H1 (cell line): ENCODE data around the gene PEX14. TPM values are rescaled to one million over a fixed set of nuclear protein-coding genes. Genes with fewer than 3 reads are reported as not detected.
A peak's percentile ranks its signal among the peaks of the same experiment; 100 is the strongest.

ENCODE experiments used
- CTCF ChIA-PET: fragments of 300-600 bp; sonication (Branson Sonifier 250); formaldehyde crosslinking; loops from one replicate; lab custom pipeline; 2021; ENCODE audit not compliant: partially characterized antibody; lab: Charles Lee
- POLR2A ChIA-PET: fragments of 300-600 bp; sonication (Branson Sonifier 250); formaldehyde crosslinking; loops from one replicate; lab custom pipeline; 2021; ENCODE audit warnings: inconsistent platforms; ENCODE audit not compliant: partially characterized antibody; lab: Charles Lee
- DNase-seq, 2 experiments: peaks; one replicate each; pipeline versions ENCODE4 v3.0.0 to v3.0.0-alpha.2; 2010 to 2022; ENCODE audit warnings: low spot score in 2 of 2, low read depth in 1 of 2, mixed read lengths in 1 of 2
- FAIRE-seq: peaks from 2 replicates; lab custom pipeline; 2011; peaks lifted over from hg19 to GRCh38; lab: Jason Lieb, UNC
- H2AFZ ChIP-seq: 2 replicates; pipeline ENCODE4 v1.8.1; 2012; ENCODE audit warnings: low read length, inconsistent platforms
- H2AK5ac ChIP-seq: 2 replicates; pipeline ENCODE4 v1.6.1; 2013; ENCODE audit warnings: low read depth, low read length
- H2BK120ac ChIP-seq: replicated peaks from 2 replicates; pipeline ENCODE3; 2013; ENCODE audit warnings: low read depth, low read length, inconsistent platforms
- H2BK12ac ChIP-seq: 2 replicates; pipeline ENCODE4 v1.6.1; 2013; ENCODE audit warnings: low read depth, low read length
- H2BK15ac ChIP-seq: 2 replicates; pipeline ENCODE4 v1.6.1; 2013; ENCODE audit warnings: low read length
- H2BK20ac ChIP-seq: 2 replicates; pipeline ENCODE4 v1.6.1; 2013; ENCODE audit warnings: low read length
- H2BK5ac ChIP-seq: 2 replicates; pipeline ENCODE4 v1.6.1; 2013; ENCODE audit warnings: low read depth, low read length
- H3K14ac ChIP-seq: 2 replicates; pipeline ENCODE4 v1.6.1; 2013; ENCODE audit warnings: inconsistent platforms; ENCODE audit not compliant: insufficient read length
- H3K18ac ChIP-seq: 2 replicates; pipeline ENCODE4 v1.6.1; 2013; ENCODE audit warnings: low read length; ENCODE audit errors: extremely low read depth
- H3K23ac ChIP-seq: 2 replicates; pipeline ENCODE4 v1.6.1; 2013; ENCODE audit warnings: inconsistent platforms; ENCODE audit not compliant: insufficient read length
- H3K23me2 ChIP-seq: 2 replicates; pipeline ENCODE4 v1.6.1; 2013; ENCODE audit warnings: low read depth, low read length
- H3K27ac ChIP-seq: 2 replicates; pipeline ENCODE4 v1.6.1; 2011; ENCODE audit warnings: low read depth, low read length, inconsistent platforms
- H3K27me3 ChIP-seq, 4 experiments: replicated peaks in 1 of 4; 1 replicate in 1 of 4; 2 replicates in 3 of 4; pipeline versions ENCODE4 v1.6.1 to v1.8.1; 2011 to 2013; ENCODE audit warnings: low read length in 3 of 4, mild to moderate bottlenecking in 3 of 4, inconsistent platforms in 2 of 4, mixed read lengths in 2 of 4, moderate library complexity in 1 of 4; ENCODE audit not compliant: control insufficient read depth in 3 of 4, insufficient read depth in 3 of 4; ENCODE audit errors: extremely low read depth in 1 of 4
- H3K36me3 ChIP-seq, 4 experiments: 2 replicates each; pipeline versions ENCODE4 v1.6.1 to v1.8.1; 2011 to 2013; ENCODE audit warnings: mild to moderate bottlenecking in 4 of 4, low read length in 3 of 4, moderate library complexity in 2 of 4, control low read depth in 1 of 4, inconsistent platforms in 1 of 4; ENCODE audit not compliant: insufficient read depth in 4 of 4, control insufficient read depth in 2 of 4
- H3K4ac ChIP-seq: replicated peaks from 2 replicates; pipeline ENCODE3; 2013; ENCODE audit warnings: low read length, low read depth, mixed read lengths, inconsistent platforms; ENCODE audit not compliant: insufficient read length
- H3K4me1 ChIP-seq, 4 experiments: replicated peaks in 1 of 4; 1 replicate in 1 of 4; 2 replicates in 3 of 4; pipeline versions ENCODE4 v1.6.1 to v1.8.1; 2011 to 2013; ENCODE audit warnings: low read length in 3 of 4, inconsistent platforms in 2 of 4, mixed read lengths in 1 of 4; ENCODE audit not compliant: insufficient read depth in 4 of 4, control insufficient read depth in 3 of 4
- H3K4me2 ChIP-seq, 2 experiments: 2 replicates each; pipeline versions ENCODE4 v1.6.1 to v1.8.1; 2011 to 2013; ENCODE audit warnings: low read depth in 2 of 2, low read length in 2 of 2, control low read depth in 1 of 2, inconsistent platforms in 1 of 2, mild to moderate bottlenecking in 1 of 2; ENCODE audit not compliant: insufficient read depth in 1 of 2
- H3K4me3 ChIP-seq, 4 experiments: fragments of 200-600, 300-600 bp in 1 of 4; sonication (generic), shearing (Covaris generic), sonication (Bioruptor Twin) in 1 of 4; 2 replicates each; pipeline versions ENCODE4 v1.5.1 to v1.8.1; 2011 to 2016; ENCODE audit warnings: low read length in 4 of 4, low read depth in 3 of 4, control low read depth in 2 of 4, inconsistent platforms in 2 of 4, mild to moderate bottlenecking in 2 of 4, mixed read lengths in 1 of 4, moderate library complexity in 1 of 4; ENCODE audit not compliant: insufficient read depth in 2 of 4; ENCODE audit errors: extremely low read depth in 1 of 4
- H3K56ac ChIP-seq: replicated peaks from 2 replicates; pipeline ENCODE3; 2013; ENCODE audit warnings: low read depth, mild to moderate bottlenecking, mixed read lengths, low read length, inconsistent platforms; ENCODE audit not compliant: insufficient read length
- H3K79me1 ChIP-seq: 2 replicates; pipeline ENCODE4 v1.6.1; 2013; ENCODE audit warnings: low read depth, low read length, control low read depth
- H3K79me2 ChIP-seq, 2 experiments: 2 replicates each; pipeline versions ENCODE4 v1.6.1 to v1.8.1; 2012 to 2013; ENCODE audit warnings: low read length in 2 of 2, mild to moderate bottlenecking in 2 of 2, inconsistent platforms in 1 of 2; ENCODE audit not compliant: insufficient read depth in 2 of 2, control insufficient read depth in 1 of 2
- H3K9ac ChIP-seq, 4 experiments: replicated peaks in 1 of 4; 1 replicate in 1 of 4; 2 replicates in 3 of 4; pipeline versions ENCODE4 v1.6.1 to v1.8.1; 2011 to 2013; ENCODE audit warnings: low read depth in 3 of 4, low read length in 3 of 4, control low read depth in 2 of 4, mild to moderate bottlenecking in 2 of 4, moderate library complexity in 2 of 4, inconsistent platforms in 1 of 4; ENCODE audit errors: extremely low read depth in 1 of 4
- H3K9me3 ChIP-seq, 2 experiments: 2 replicates each; pipeline versions ENCODE4 v1.6.1 to v1.8.1; 2012 to 2013; ENCODE audit warnings: mild to moderate bottlenecking in 2 of 2, moderate library complexity in 2 of 2, control low read depth in 1 of 2, inconsistent platforms in 1 of 2, low read depth in 1 of 2, low read length in 1 of 2, mixed read lengths in 1 of 2; ENCODE audit not compliant: insufficient read depth in 2 of 2
- H4K20me1 ChIP-seq, 2 experiments: replicated peaks in 1 of 2; 2 replicates each; pipeline versions ENCODE3 to v1.8.1; 2011 to 2013; ENCODE audit warnings: inconsistent platforms in 2 of 2, low read length in 2 of 2, mild to moderate bottlenecking in 1 of 2; ENCODE audit not compliant: insufficient read depth in 2 of 2, control insufficient read depth in 1 of 2
- H4K5ac ChIP-seq: 2 replicates; pipeline ENCODE4 v1.6.1; 2013; ENCODE audit warnings: low read length, low read depth, mixed read lengths, inconsistent platforms; ENCODE audit not compliant: insufficient read length
- H4K8ac ChIP-seq: 2 replicates; pipeline ENCODE4 v1.8.0; 2013; ENCODE audit warnings: mild to moderate bottlenecking, moderate library complexity, low read length, inconsistent platforms; ENCODE audit not compliant: insufficient read depth; ENCODE audit errors: extremely low read depth
- H4K91ac ChIP-seq: replicated peaks from 2 replicates; pipeline ENCODE3; 2013; ENCODE audit warnings: low read length, mixed read lengths, inconsistent platforms; ENCODE audit not compliant: insufficient read length
- EP300 ChIP-seq, 2 experiments: IDR thresholded peaks; 1 replicate in 1 of 2; 2 replicates in 1 of 2; pipeline ENCODE4 v1.6.1; 2011 to 2012; ENCODE audit warnings: low read depth in 2 of 2, low read length in 2 of 2, mild to moderate bottlenecking in 2 of 2, borderline replicate concordance in 1 of 2, inconsistent platforms in 1 of 2, moderate library complexity in 1 of 2
- MAFK ChIP-seq: IDR thresholded peaks from 2 replicates; pipeline ENCODE4 v1.6.1; 2012; ENCODE audit warnings: low read depth, mild to moderate bottlenecking, improper control_type of control experiment, low read length
- WGBS, 2 experiments: shearing (Covaris generic) in 1 of 2; methylation state at CpG; one replicate each; pipeline versions ENCODE4 v1.1.6 to v1.1.7; 2013 to 2015; ENCODE audit warnings: low lambda C conversion rate in 2 of 2, mixed read lengths in 2 of 2, inconsistent platforms in 1 of 2, low coverage in 1 of 2, missing lambda C conversion rate in 1 of 2; ENCODE audit not compliant: insufficient replicate concordance in 2 of 2, insufficient coverage in 1 of 2, insufficient read length in 1 of 2; ENCODE audit errors: extremely low coverage in 1 of 2, missing lambda C conversion rate in 1 of 2; 5-methylcytosine and 5-hydroxymethylcytosine counted together
- polyA plus RNA-seq, 7 experiments: library from polyadenylated mRNA; depleted of rRNA in 3 of 7; stranded (reverse) in 5 of 7; unstranded in 2 of 7; fragments of >200 nt in 5 of 7; fragments of 200-250 nt in 2 of 7; gene quantifications; 1 replicate in 5 of 7; 2 replicates in 1 of 7; 4 replicates in 1 of 7; pipeline versions ENCODE4 v1.2.1 to v1.2.3, GENCODE V29; 2011 to 2013; ENCODE audit warnings: missing spikeins in 2 of 7, mixed read lengths in 2 of 7
- total RNA-seq: library from RNA; stranded (reverse); fragmentation: NEBNext Ultra II Directional; extraction: Animal tissue kit (Norgen Biotek cat#: 25700); gene quantifications from 2 replicates; pipeline ENCODE4 v1.2.1, GENCODE V29; 2021
- TF ChIP-seq, protein P1 (sequence below): IDR thresholded peaks from 2 replicates; pipeline ENCODE4 v1.6.1; 2012; ENCODE audit warnings: inconsistent platforms

PEX14 gene
- total and polyA plus RNA-seq, 2 of the 8 experiments (the other 6 are each of a cell fraction or from before 2014, with no cell fraction given), result 13.0 to 19.8 TPM

DNA sequence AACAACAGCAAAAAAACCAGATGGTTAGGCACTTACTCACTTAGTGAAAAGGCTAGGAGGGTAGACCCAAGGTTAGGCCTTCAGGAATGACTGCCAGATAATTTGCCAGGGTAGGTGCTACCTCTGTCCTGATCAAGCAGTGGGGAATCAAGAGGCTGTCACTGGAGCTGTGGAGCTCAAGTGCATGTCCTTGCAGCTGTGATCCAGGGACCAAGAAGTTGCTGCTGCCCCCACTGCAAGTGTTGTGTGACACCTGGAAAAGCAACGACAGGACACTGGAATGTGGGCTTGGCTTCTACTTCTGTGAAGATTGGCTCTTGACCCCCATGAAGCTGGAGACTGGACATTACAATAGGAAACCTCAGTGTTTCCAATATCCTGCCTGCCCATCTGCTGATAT, 72.1 kb downstream of the PEX14 start:
- no peak overlapping the region for H2AFZ ChIP-seq

More for the DNA sequence above, 72.1 kb downstream of the PEX14 start:
- H3K27ac ChIP-seq, result peak overlapping the region; percentile 28; the same call in 1 of the 2 replicates
- no peak overlapping the region for H3K4me2 ChIP-seq
- no peak overlapping the region; a peak in 1 of 7 replicates for H3K9ac ChIP-seq
- peaks cover 0 to 6% (median 0%) of the 10 kb centered on the region in 4 experiments; a peak in 1 of 7 replicates for H3K4me1 ChIP-seq
- no peaks in the 10 kb centered on the region for H3K36me3 ChIP-seq
- H2BK120ac ChIP-seq, result no peak overlapping the region
- no peak overlapping the region for H3K23ac ChIP-seq
- TF ChIP-seq MAFK (no peak), EP300 (IDR thresholded peaks at IDR 0.05; ENCODE audit: borderline replicate concordance in 1 of 2, low read depth in 2 of 2, low read length in 2 of 2) (no peak)
- TF ChIP-seq, protein P1, sequence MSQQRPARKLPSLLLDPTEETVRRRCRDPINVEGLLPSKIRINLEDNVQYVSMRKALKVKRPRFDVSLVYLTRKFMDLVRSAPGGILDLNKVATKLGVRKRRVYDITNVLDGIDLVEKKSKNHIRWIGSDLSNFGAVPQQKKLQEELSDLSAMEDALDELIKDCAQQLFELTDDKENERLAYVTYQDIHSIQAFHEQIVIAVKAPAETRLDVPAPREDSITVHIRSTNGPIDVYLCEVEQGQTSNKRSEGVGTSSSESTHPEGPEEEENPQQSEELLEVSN, result no peak
- 71% methylated on average over 1 of the region's 1 CpG; no CpG with 5 or more reads in 1 of the 2 experiments for WGBS, 2 experiments
- 0 out of 4 replicates have a peak, but pooled peaks cover 2% of the 10 kb centered on the region in 2 experiments for H3K79me2 ChIP-seq
- peak in 1 of 2 experiments; percentile 43 for DNase-seq
- H3K9me3 ChIP-seq, result no peaks in the 10 kb centered on the region
- no peak overlapping the region for H3K56ac ChIP-seq
- FAIRE-seq, result no peak
- no peaks in the 10 kb centered on the region for H3K79me1 ChIP-seq
- no peak overlapping the region for H3K18ac ChIP-seq
- no peak overlapping the region for H4K91ac ChIP-seq
- no peak overlapping the region for H4K5ac ChIP-seq
- H4K8ac ChIP-seq, result no peak overlapping the region
- no peak overlapping the region for H3K14ac ChIP-seq
- no peak overlapping the region for H2BK12ac ChIP-seq
- H3K4ac ChIP-seq, result no peak overlapping the region
- ChIA-PET CTCF (interaction anchor here (0.6 to 2.5 kb wide), 2 partner anchors 11 to 235 kb away, joined by 3 to 9 read pairs; no protein-coding TSS in a partner anchor), POLR2A (interaction anchor here (0.9 kb wide), 1 partner anchor 9 kb away, joined by 3 read pairs; no protein-coding TSS in a partner anchor)
- no peak overlapping the region for H2BK15ac ChIP-seq
- no peak overlapping the region for H2BK5ac ChIP-seq
- no peaks in the 10 kb centered on the region for H3K27me3 ChIP-seq
- H2BK20ac ChIP-seq, result no peak overlapping the region
- no peak overlapping the region for H2AK5ac ChIP-seq
- H3K4me3 ChIP-seq, result no peak overlapping the region
- H3K23me2 ChIP-seq, result no peaks in the 10 kb centered on the region
- no peaks in the 10 kb centered on the region for H4K20me1 ChIP-seq
